GM21528 (cell line): Measurements from ENCODE around the gene TYMP.

Source experiments
- ATAC-seq: cut with Tn5 transposase; IDR thresholded peaks from one replicate; pipeline ENCODE4 v1.9.1; 2021; ENCODE audit warnings: mild to moderate bottlenecking, moderate library complexity; ENCODE audit not compliant: unreplicated experiment, low FRiP score

Gene TYMP

GRCh38 chr22:50487290-50488005 is 42.4 kb downstream of the TYMP start:
- ATAC-seq, result no peak

- no peak for ATAC-seq
These were observed 43.1 kb downstream of the TYMP start, which contains the start of gene MIOX for GRCh38 chr22:50486561-50487289. MIOX (plus strand) TSS chr22:50486859; CDS start chr22:50486898, 39 bp downstream.

GRCh38 chr22:50485221-50486131 is 44.3 kb downstream of the TYMP start:
- ATAC-seq, result no peak

GRCh38 chr22:50483977-50484853 is 45.6 kb downstream of the TYMP start:
- no peak for ATAC-seq

GRCh38 chr22:50483556-50483955 is 46.3 kb downstream of the TYMP start:
- ATAC-seq, result no peak

- ATAC-seq, result no peak
These were observed 46.7 kb downstream of the TYMP start for GRCh38 chr22:50483106-50483505.

- no peak for ATAC-seq
These were observed 47.4 kb downstream of the TYMP start for GRCh38 chr22:50482107-50483074.

- ATAC-seq, result no peak
These were observed 48.2 kb downstream of the TYMP start, which contains the start of gene ADM2 for GRCh38 chr22:50481440-50482106. ADM2 (plus strand) TSS chr22:50481543; CDS start chr22:50481848, 305 bp downstream.

GRCh38 chr22:50481045-50481439 is 48.8 kb downstream of the TYMP start:
- no peak for ATAC-seq

GRCh38 chr22:50479721-50480120 is 50.1 kb downstream of the TYMP start:
- no peak for ATAC-seq

- no peak for ATAC-seq
These were observed 51.9 kb downstream of the TYMP start for GRCh38 chr22:50477923-50478322.

- ATAC-seq, result no peak
These were observed 52.9 kb downstream of the TYMP start for GRCh38 chr22:50476868-50477267.
